ENCODE measurements around the gene SCRG1. TPM values are rescaled to one million over a fixed set of nuclear protein-coding genes. Genes with fewer than 3 reads are reported as not detected.

The SCRG1 gene
- total and polyA plus RNA-seq, 12 donors = 0.10 to 0.56 (median 0.26) TPM

GRCh38 chr4:173381610-173382009 is 17.3 kb downstream of the SCRG1 start:
- Histone ChIP-seq H3K27ac (no peak overlapping the region), H3K4me1 (peaks cover 0 to 10% (median 0%) of the 10 kb centered on the region in 9 donors), H3K27me3 (no peaks in the 10 kb centered on the region), H3K36me3 (peaks cover 0 to 21% (median 0%) of the 10 kb centered on the region in 9 donors), H3K9me3 (no peaks in the 10 kb centered on the region), H3K4me3 (no peak overlapping the region)
- 35 to 39% methylated on average over 1 of the region's 1 CpG for WGBS, 2 donors
- no peak for TF ChIP-seq CTCF (IDR thresholded peaks at IDR 0.05)
- DNase-seq (no peak), ATAC-seq (no peak)
- intact Hi-C loops (cut with DNase I) = no loop called here

GRCh38 chr4:173380987-173381386 is 17.9 kb downstream of the SCRG1 start:
- no peak for TF ChIP-seq CTCF (IDR thresholded peaks at IDR 0.05)
- Histone ChIP-seq H3K4me1 (peaks cover 0 to 10% (median 0%) of the 10 kb centered on the region in 9 donors), H3K27ac (no peak overlapping the region), H3K9me3 (no peaks in the 10 kb centered on the region), H3K36me3 (peaks cover 0 to 27% (median 0%) of the 10 kb centered on the region in 9 donors), H3K4me3 (no peak overlapping the region), H3K27me3 (no peaks in the 10 kb centered on the region)
- no peak for DNase-seq
- ATAC-seq = no peak
- intact Hi-C loops (cut with DNase I) = no loop called here

- Histone ChIP-seq H3K4me1 (peaks cover 0 to 14% (median 0%) of the 10 kb centered on the region in 9 donors), H3K9me3 (no peaks in the 10 kb centered on the region), H3K36me3 (peaks cover 0 to 35% (median 0%) of the 10 kb centered on the region in 9 donors), H3K27ac (no peak overlapping the region), H3K27me3 (no peaks in the 10 kb centered on the region), H3K4me3 (no peak overlapping the region)
- no peak for DNase-seq
- WGBS, 2 donors = 98 to 99% methylated on average over 3 of the region's 3 CpGs
- no peak for TF ChIP-seq CTCF (IDR thresholded peaks at IDR 0.05)
- no peak for ATAC-seq
- intact Hi-C loops (cut with DNase I) = no loop called here
Observed at GRCh38 chr4:173379929-173380328, 19.0 kb downstream of the SCRG1 start.

- intact Hi-C loops (cut with DNase I) = loop anchor here in 5 of 10 donors (5.0 kb wide), 3 partner anchors 38 to 43 kb away; partner anchors contain the start of gene HMGB2 (in 1 of the 5)
- no peak overlapping the region for H3K4me3 ChIP-seq
- H3K4me1 ChIP-seq = peaks cover 0 to 31% (median 18%) of the 10 kb centered on the region in 9 donors
- ATAC-seq = no peak
- H3K9me3 ChIP-seq = no peaks in the 10 kb centered on the region
- H3K36me3 ChIP-seq = peaks cover 0 to 33% (median 0%) of the 10 kb centered on the region in 9 donors
- H3K27ac ChIP-seq = peak overlapping the region in 1 of 10 donors; percentile 22
- H3K27me3 ChIP-seq = no peaks in the 10 kb centered on the region
- no peak for TF ChIP-seq CTCF (IDR thresholded peaks at IDR 0.05)
- no peak for DNase-seq
- WGBS, 2 donors = 97 to 99% methylated on average over 2 of the region's 2 CpGs
Observed at GRCh38 chr4:173374588-173374987, 24.3 kb downstream of the SCRG1 start.
